ENCODE measurements around the gene GLYR1.

Gene GLYR1

GRCh38 chr16:4880006-4880580, 33.0 kb upstream of the GLYR1 start:
- no peak for DNase-seq (ENCODE audit: low read depth in 2 of 2)

- DNase-seq (ENCODE audit: low read depth in 2 of 2), result no peak
Observed at GRCh38 chr16:4879049-4879448, 32.0 kb upstream of the GLYR1 start.

GRCh38 chr16:4877380-4877685, 30.2 kb upstream of the GLYR1 start:
- DNase-seq (ENCODE audit: low read depth in 2 of 2), result no peak

- no peak for DNase-seq (ENCODE audit: low read depth in 2 of 2)
Observed at GRCh38 chr16:4876646-4877379, 29.7 kb upstream of the GLYR1 start.

- DNase-seq (ENCODE audit: low read depth in 2 of 2), result no peak
Observed at GRCh38 chr16:4874666-4875065, 27.6 kb upstream of the GLYR1 start.

GRCh38 chr16:4873091-4873490, 26.0 kb upstream of the GLYR1 start:
- DNase-seq (ENCODE audit: low read depth in 2 of 2), result no peak

GRCh38 chr16:4871071-4871470, 24.0 kb upstream of the GLYR1 start:
- no peak for DNase-seq (ENCODE audit: low read depth in 2 of 2)

- no peak for DNase-seq (ENCODE audit: low read depth in 2 of 2)
Observed at GRCh38 chr16:4870138-4870671, 23.1 kb upstream of the GLYR1 start.

- DNase-seq (ENCODE audit: low read depth in 2 of 2), result no peak
Observed at GRCh38 chr16:4869147-4869805, 22.2 kb upstream of the GLYR1 start.

- DNase-seq (ENCODE audit: low read depth in 2 of 2), result no peak
Observed at GRCh38 chr16:4868535-4868934, 21.4 kb upstream of the GLYR1 start.

- DNase-seq (ENCODE audit: low read depth in 2 of 2), result no peak
Observed at GRCh38 chr16:4868026-4868425, 20.9 kb upstream of the GLYR1 start.

- DNase-seq (ENCODE audit: low read depth in 2 of 2), result no peak
Observed at GRCh38 chr16:4866586-4866985, 19.5 kb upstream of the GLYR1 start.

- DNase-seq (ENCODE audit: low read depth in 2 of 2), result no peak
Observed at GRCh38 chr16:4865231-4865860, 18.3 kb upstream of the GLYR1 start.

GRCh38 chr16:4864728-4865127, 17.6 kb upstream of the GLYR1 start:
- DNase-seq (ENCODE audit: low read depth in 2 of 2), result no peak

GRCh38 chr16:4862639-4863038, 15.6 kb upstream of the GLYR1 start:
- DNase-seq (ENCODE audit: low read depth in 2 of 2), result no peak

GRCh38 chr16:4860727-4861342, 13.7 kb upstream of the GLYR1 start:
- no peak for DNase-seq (ENCODE audit: low read depth in 2 of 2)

GRCh38 chr16:4859900-4860255, 12.8 kb upstream of the GLYR1 start:
- no peak for DNase-seq (ENCODE audit: low read depth in 2 of 2)

GRCh38 chr16:4859190-4859899, 12.3 kb upstream of the GLYR1 start:
- no peak for DNase-seq (ENCODE audit: low read depth in 2 of 2)

GRCh38 chr16:4855804-4856203, 8.7 kb upstream of the GLYR1 start:
- no peak for DNase-seq (ENCODE audit: low read depth in 2 of 2)

- no peak for DNase-seq (ENCODE audit: low read depth in 2 of 2)
Observed at GRCh38 chr16:4855371-4855770, 8.3 kb upstream of the GLYR1 start.

- DNase-seq (ENCODE audit: low read depth in 2 of 2), result no peak
Observed at GRCh38 chr16:4852221-4852872, 5.3 kb upstream of the GLYR1 start.
